ENCODE results near the gene CHST13. TPM values are rescaled to one million over a fixed set of nuclear protein-coding genes. Genes with fewer than 3 reads are reported as not detected.

Gene CHST13
- total RNA-seq, 1 experiment from 2014 or later, result not detected

DNA sequence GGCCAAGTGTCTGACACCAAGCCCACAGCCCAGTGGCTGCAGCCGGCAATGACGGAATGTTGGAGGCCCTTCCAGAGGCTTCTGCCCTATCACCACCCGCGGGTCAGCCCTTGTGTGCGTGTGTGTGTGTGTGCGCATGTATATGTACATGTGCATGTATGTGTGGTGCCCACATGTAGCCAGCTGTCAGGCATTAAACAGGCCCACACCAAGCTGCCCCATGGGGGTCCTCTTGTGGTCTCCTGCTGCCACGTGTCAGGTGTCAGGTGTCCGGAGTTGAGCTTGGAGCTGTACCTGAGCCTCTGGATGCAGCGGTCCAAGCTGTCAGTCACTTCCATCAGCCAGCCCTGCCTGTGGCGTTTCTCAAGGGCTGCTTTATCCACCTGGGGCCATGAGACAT, 20.3 kb upstream of the CHST13 start:
- no peak overlapping the region for H3K4me3 ChIP-seq (ENCODE audit: low read depth, low read length, poor library complexity, severe bottlenecking)
- TF ChIP-seq, protein P1, sequence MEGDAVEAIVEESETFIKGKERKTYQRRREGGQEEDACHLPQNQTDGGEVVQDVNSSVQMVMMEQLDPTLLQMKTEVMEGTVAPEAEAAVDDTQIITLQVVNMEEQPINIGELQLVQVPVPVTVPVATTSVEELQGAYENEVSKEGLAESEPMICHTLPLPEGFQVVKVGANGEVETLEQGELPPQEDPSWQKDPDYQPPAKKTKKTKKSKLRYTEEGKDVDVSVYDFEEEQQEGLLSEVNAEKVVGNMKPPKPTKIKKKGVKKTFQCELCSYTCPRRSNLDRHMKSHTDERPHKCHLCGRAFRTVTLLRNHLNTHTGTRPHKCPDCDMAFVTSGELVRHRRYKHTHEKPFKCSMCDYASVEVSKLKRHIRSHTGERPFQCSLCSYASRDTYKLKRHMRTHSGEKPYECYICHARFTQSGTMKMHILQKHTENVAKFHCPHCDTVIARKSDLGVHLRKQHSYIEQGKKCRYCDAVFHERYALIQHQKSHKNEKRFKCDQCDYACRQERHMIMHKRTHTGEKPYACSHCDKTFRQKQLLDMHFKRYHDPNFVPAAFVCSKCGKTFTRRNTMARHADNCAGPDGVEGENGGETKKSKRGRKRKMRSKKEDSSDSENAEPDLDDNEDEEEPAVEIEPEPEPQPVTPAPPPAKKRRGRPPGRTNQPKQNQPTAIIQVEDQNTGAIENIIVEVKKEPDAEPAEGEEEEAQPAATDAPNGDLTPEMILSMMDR (conservative IDR thresholded peaks at IDR 0.05; ENCODE audit: low read depth, low read length), result no peak
- no peak for TF ChIP-seq EZH2 (IDR thresholded peaks at IDR 0.05; ENCODE audit: borderline replicate concordance, low read depth, low read length, poor library complexity, severe bottlenecking)
- no peaks in the 10 kb centered on the region for H3K4me1 ChIP-seq (ENCODE audit: insufficient read depth, low read length, poor library complexity, severe bottlenecking)
- CTCF ChIA-PET, result no interaction called here
- intact Hi-C loops (cut with micrococcal nuclease; ENCODE audit: unreplicated experiment), result no loop called here
- H3K27ac ChIP-seq (ENCODE audit: low read depth, low read length, poor library complexity, severe bottlenecking), result no peak overlapping the region
- POLR2A ChIA-PET (ENCODE audit: low non-redundant PET), result no interaction called here
- peaks cover 4% of the 10 kb centered on the region for H3K27me3 ChIP-seq (replicated peaks; ENCODE audit: insufficient read depth, low read depth, low read length, poor library complexity)
- no peaks in the 10 kb centered on the region for H3K36me3 ChIP-seq (ENCODE audit: insufficient read depth, low read length, poor library complexity, severe bottlenecking)
- H3K9me3 ChIP-seq (ENCODE audit: low read depth, low read length, poor library complexity, severe bottlenecking), result no peaks in the 10 kb centered on the region
- no peak for DNase-seq (ENCODE audit: low spot score)
- no TSS peak for BruUV-seq (replicated peaks)

DNA sequence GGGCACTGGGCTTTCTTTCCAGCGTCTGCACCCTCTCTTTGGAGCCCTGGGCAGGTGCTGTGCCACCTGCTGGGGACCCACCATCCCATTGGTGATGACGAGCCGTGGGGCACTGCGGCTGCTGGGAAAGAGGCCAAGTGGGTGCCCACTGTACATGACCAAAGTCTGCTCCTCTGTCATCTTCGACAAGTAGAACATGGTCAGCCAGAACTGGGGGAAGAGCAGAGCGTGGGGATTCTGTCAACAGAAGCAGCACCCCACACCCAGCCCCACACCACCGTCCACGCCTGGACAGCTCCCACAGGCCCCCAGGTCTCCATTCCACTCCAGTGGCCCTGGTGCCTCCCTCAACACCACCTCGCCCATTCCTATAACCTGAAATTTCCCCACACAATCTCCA, 16.1 kb upstream of the CHST13 start:
- Histone ChIP-seq H3K27ac (ENCODE audit: low read depth, low read length, poor library complexity, severe bottlenecking) (no peak overlapping the region), H3K36me3 (ENCODE audit: insufficient read depth, low read length, poor library complexity, severe bottlenecking) (no peaks in the 10 kb centered on the region), H3K9me3 (ENCODE audit: low read depth, low read length, poor library complexity, severe bottlenecking) (no peaks in the 10 kb centered on the region), H3K27me3 (replicated peaks; ENCODE audit: insufficient read depth, low read depth, low read length, poor library complexity) (peaks cover 4% of the 10 kb centered on the region), H3K4me3 (ENCODE audit: low read depth, low read length, poor library complexity, severe bottlenecking) (no peak overlapping the region), H3K4me1 (ENCODE audit: insufficient read depth, low read length, poor library complexity, severe bottlenecking) (no peaks in the 10 kb centered on the region)
- POLR2A ChIA-PET (ENCODE audit: low non-redundant PET), result no interaction called here
- CTCF ChIA-PET, result no interaction called here
- intact Hi-C loops (cut with micrococcal nuclease; ENCODE audit: unreplicated experiment), result no loop called here
- BruUV-seq (replicated peaks), result no TSS peak
- TF ChIP-seq EZH2 (IDR thresholded peaks at IDR 0.05; ENCODE audit: borderline replicate concordance, low read depth, low read length, poor library complexity, severe bottlenecking), result no peak
- TF ChIP-seq, protein P1 (conservative IDR thresholded peaks at IDR 0.05; ENCODE audit: low read depth, low read length), result no peak
- DNase-seq (ENCODE audit: low spot score), result no peak

DNA sequence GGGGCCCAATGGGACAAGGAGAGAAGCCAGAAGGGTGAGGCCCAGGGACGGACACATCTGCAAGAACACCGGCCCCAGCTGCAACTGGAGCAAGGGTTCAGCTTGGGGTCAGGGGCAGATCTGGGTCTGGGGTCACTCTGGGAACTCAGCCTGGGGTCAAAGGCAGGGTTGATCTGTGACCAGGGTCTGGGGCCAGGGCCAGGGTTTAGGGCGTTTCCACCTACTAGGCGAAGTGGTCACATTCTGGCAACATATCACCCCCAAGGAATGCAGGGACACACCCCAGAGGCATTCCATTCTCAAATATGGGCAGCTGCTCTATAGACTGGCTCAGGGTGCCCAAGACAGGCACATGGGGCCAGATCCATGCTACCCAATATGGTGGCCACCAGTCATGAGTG, 15.4 kb upstream of the CHST13 start:
- H3K4me1 ChIP-seq (ENCODE audit: insufficient read depth, low read length, poor library complexity, severe bottlenecking), result no peaks in the 10 kb centered on the region
- no peak overlapping the region for H3K4me3 ChIP-seq (ENCODE audit: low read depth, low read length, poor library complexity, severe bottlenecking)
- H3K36me3 ChIP-seq (ENCODE audit: insufficient read depth, low read length, poor library complexity, severe bottlenecking), result no peaks in the 10 kb centered on the region
- H3K27me3 ChIP-seq (replicated peaks; ENCODE audit: insufficient read depth, low read depth, low read length, poor library complexity), result peaks cover 4% of the 10 kb centered on the region
- intact Hi-C loops (cut with micrococcal nuclease; ENCODE audit: unreplicated experiment), result no loop called here
- POLR2A ChIA-PET (ENCODE audit: low non-redundant PET), result interaction anchor here (0.7 kb wide), 1 partner anchor 321 kb away, joined by 3 read pairs; no protein-coding TSS in a partner anchor
- no peak overlapping the region for H3K27ac ChIP-seq (ENCODE audit: low read depth, low read length, poor library complexity, severe bottlenecking)
- no TSS peak for BruUV-seq (replicated peaks)
- CTCF ChIA-PET, result interaction anchor here (0.5 kb wide), 1 partner anchor 1063 kb away, joined by 5 read pairs; no protein-coding TSS in a partner anchor
- DNase-seq (ENCODE audit: low spot score), result no peak
- no peaks in the 10 kb centered on the region for H3K9me3 ChIP-seq (ENCODE audit: low read depth, low read length, poor library complexity, severe bottlenecking)
- TF ChIP-seq EZH2 (IDR thresholded peaks at IDR 0.05; ENCODE audit: borderline replicate concordance, low read depth, low read length, poor library complexity, severe bottlenecking), result no peak
- TF ChIP-seq, protein P1 (conservative IDR thresholded peaks at IDR 0.05; ENCODE audit: low read depth, low read length), result no peak

All from A673 (cell line).